HCT116 (cell line): ENCODE measurements around the gene EP300. TPM values are rescaled to one million over a fixed set of nuclear protein-coding genes. Genes with fewer than 3 reads are reported as not detected.

ENCODE experiments used
- ATAC-seq: fragments of 200-7000 bp; cut with Tn5 transposase; 2 replicates; pipeline ENCODE4 v1.9.1; 2020; ENCODE audit warnings: mild to moderate bottlenecking, moderate library complexity
- BruUV-seq: library from RNA; stranded (reverse); fragments of 400-500 nt; replicated peaks from 2 replicates; lab custom pipeline; 2021; lab: Mats Ljungman, UMichigan
- CTCF ChIA-PET: fragments of 300-600 bp; sonication (Branson Sonifier 250); formaldehyde crosslinking; loops from one replicate; lab custom pipeline; 2021; ENCODE audit warnings: antibody characterized with exemption; lab: Charles Lee
- POLR2A ChIA-PET: fragments of 300-600, 350-600 bp; sonication (Branson Sonifier 250); formaldehyde crosslinking; loops from one replicate; lab custom pipeline; 2021; ENCODE audit warnings: antibody characterized with exemption; lab: Charles Lee
- RAD21 ChIA-PET, 2 experiments: fragments of 300-600 bp; sonication (Branson Sonifier 250); formaldehyde crosslinking; loops; one replicate each; lab custom pipeline; 2023; ENCODE audit warnings: low total read pairs in 2 of 2; ENCODE audit not compliant: uncharacterized antibody in 2 of 2, unreplicated experiment in 2 of 2, low non-redundant PET in 1 of 2; lab: Charles Lee
- DNase-seq: peaks from one replicate; pipeline ENCODE4 v3.0.0-alpha.2; 2010; ENCODE audit warnings: low read depth, low spot score
- H2AFZ ChIP-seq: fragments of 200-600 bp; shearing (Covaris generic), sonication (generic); 2 replicates; pipeline ENCODE4 v1.6.1; 2017; ENCODE audit warnings: low read depth, mixed run types, mixed read lengths, antibody characterized with exemption, low read length; ENCODE audit not compliant: poor library complexity, severe bottlenecking
- H3K27ac ChIP-seq: 2 replicates; pipeline ENCODE4 v1.5.1; 2012; ENCODE audit warnings: low read depth, low read length
- H3K27me3 ChIP-seq: fragments of 200-600 bp; sonication (generic); 2 replicates; pipeline ENCODE4 v1.6.1; 2016; ENCODE audit warnings: mixed run types, low read length, mixed read lengths; ENCODE audit not compliant: insufficient read depth
- H3K36me3 ChIP-seq, 2 experiments: fragments of 200-500 bp in 1 of 2; fragments of 200-600 bp in 1 of 2; sonication (Bioruptor generic) in 1 of 2; sonication (generic) in 1 of 2; 2 replicates each; pipeline versions ENCODE4 v1.5.1 to v1.6.1; 2014 to 2016; ENCODE audit warnings: low read length in 2 of 2, inconsistent platforms in 1 of 2, mixed read lengths in 1 of 2, mixed run types in 1 of 2; ENCODE audit not compliant: insufficient read depth in 2 of 2, control insufficient read depth in 1 of 2
- H3K4me1 ChIP-seq, 2 experiments: fragments of 200-600 bp in 1 of 2; sonication (generic) in 1 of 2; 2 replicates each; pipeline versions ENCODE4 v1.5.1 to v1.6.1; 2012 to 2017; ENCODE audit warnings: low read length in 2 of 2, inconsistent platforms in 1 of 2, mild to moderate bottlenecking in 1 of 2, mixed read lengths in 1 of 2, mixed run types in 1 of 2, moderate library complexity in 1 of 2; ENCODE audit not compliant: insufficient read depth in 2 of 2, control insufficient read depth in 1 of 2
- H3K4me2 ChIP-seq: fragments of 200-600 bp; sonication (generic); 2 replicates; pipeline ENCODE4 v1.6.1; 2017; ENCODE audit warnings: mixed run types, low read length, mixed read lengths
- H3K4me3 ChIP-seq, 2 experiments: fragments of 200-600 bp in 1 of 2; sonication (generic) in 1 of 2; replicated peaks in 1 of 2; 2 replicates each; pipeline ENCODE4 v1.5.1; 2011 to 2016; ENCODE audit warnings: low read length in 2 of 2, control low read depth in 1 of 2, low read depth in 1 of 2, mild to moderate bottlenecking in 1 of 2, mixed read lengths in 1 of 2, mixed run types in 1 of 2
- H3K79me2 ChIP-seq: fragments of 200-600 bp; sonication (generic); 2 replicates; pipeline ENCODE4 v1.6.1; 2017; ENCODE audit warnings: mild to moderate bottlenecking, mixed run types, low read length, moderate library complexity, mixed read lengths; ENCODE audit not compliant: insufficient read depth
- H3K9ac ChIP-seq: fragments of 200-600 bp; sonication (generic); 2 replicates; pipeline ENCODE4 v1.6.1; 2016; ENCODE audit warnings: low read length, mixed read lengths
- H3K9me2 ChIP-seq: fragments of 200-600 bp; sonication (generic), shearing (Covaris generic); 2 replicates; pipeline ENCODE4 v1.6.1; 2017; ENCODE audit warnings: mixed run types, mild to moderate bottlenecking, moderate library complexity; ENCODE audit not compliant: insufficient read depth
- H3K9me3 ChIP-seq, 2 experiments: fragments of 200-500 bp in 1 of 2; fragments of 200-600 bp in 1 of 2; sonication (Bioruptor generic) in 1 of 2; sonication (generic) in 1 of 2; 2 replicates each; pipeline ENCODE4 v1.6.1; 2014 to 2017; ENCODE audit warnings: low read length in 2 of 2, mixed read lengths in 2 of 2, inconsistent platforms in 1 of 2, low read depth in 1 of 2, mild to moderate bottlenecking in 1 of 2, mixed run types in 1 of 2, moderate library complexity in 1 of 2; ENCODE audit not compliant: control insufficient read depth in 1 of 2, insufficient read depth in 1 of 2
- H4K20me1 ChIP-seq: fragments of 200-600 bp; sonication (generic), shearing (Covaris generic); 2 replicates; pipeline ENCODE4 v1.6.1; 2017; ENCODE audit warnings: mixed run types, mild to moderate bottlenecking, moderate library complexity; ENCODE audit not compliant: insufficient read depth
- CEBPB ChIP-seq: IDR thresholded peaks from 2 replicates; pipeline ENCODE4 v1.6.1; 2012; ENCODE audit warnings: low read depth
- CTCF ChIP-seq, 3 experiments: fragments of 200-600 bp in 1 of 3; sonication (generic) in 1 of 3; IDR thresholded peaks in 2 of 3; conservative IDR thresholded peaks in 1 of 3; 2 replicates each; pipeline ENCODE4 v1.5.1; 2012 to 2017; ENCODE audit warnings: low read depth in 2 of 3, low read length in 2 of 3, antibody characterized with exemption in 1 of 3, borderline replicate concordance in 1 of 3, control low read depth in 1 of 3, mild to moderate bottlenecking in 1 of 3, mixed read lengths in 1 of 3, mixed run types in 1 of 3, moderate library complexity in 1 of 3; ENCODE audit not compliant: insufficient read depth in 1 of 3
- SIN3A ChIP-seq: IDR thresholded peaks from 2 replicates; pipeline ENCODE4 v1.6.1; 2012; ENCODE audit warnings: low read depth
- SP1 ChIP-seq: IDR thresholded peaks from 2 replicates; pipeline ENCODE4 v1.6.1; 2012; ENCODE audit warnings: low read depth
- ZBTB33 ChIP-seq: IDR thresholded peaks from 2 replicates; pipeline ENCODE4 v1.6.1; 2011; ENCODE audit warnings: mild to moderate bottlenecking, low read length, moderate library complexity; ENCODE audit not compliant: insufficient replicate concordance; ENCODE audit errors: extremely low read depth
- ZFX ChIP-seq: fragments of 450-650 bp; IDR thresholded peaks from 2 replicates; pipeline ENCODE4 v1.6.1; 2017
- intact Hi-C: fragments of 100-400 bp; cut with micrococcal nuclease; formaldehyde crosslinking; loops from 2 replicates; pipeline ENCODE4 v1.10.0; 2022
- total RNA-seq: library from RNA; stranded (reverse); gene quantifications from one replicate; pipeline ENCODE4 v1.2.1, GENCODE V29; 2021; ENCODE audit not compliant: unreplicated experiment
- TF ChIP-seq, protein P1 (sequence below): IDR thresholded peaks from 2 replicates; pipeline ENCODE4 v1.6.1; 2012; ENCODE audit warnings: low read depth

EP300 gene
- total RNA-seq, 1 experiment from 2014 or later, result 38.8 TPM

DNA sequence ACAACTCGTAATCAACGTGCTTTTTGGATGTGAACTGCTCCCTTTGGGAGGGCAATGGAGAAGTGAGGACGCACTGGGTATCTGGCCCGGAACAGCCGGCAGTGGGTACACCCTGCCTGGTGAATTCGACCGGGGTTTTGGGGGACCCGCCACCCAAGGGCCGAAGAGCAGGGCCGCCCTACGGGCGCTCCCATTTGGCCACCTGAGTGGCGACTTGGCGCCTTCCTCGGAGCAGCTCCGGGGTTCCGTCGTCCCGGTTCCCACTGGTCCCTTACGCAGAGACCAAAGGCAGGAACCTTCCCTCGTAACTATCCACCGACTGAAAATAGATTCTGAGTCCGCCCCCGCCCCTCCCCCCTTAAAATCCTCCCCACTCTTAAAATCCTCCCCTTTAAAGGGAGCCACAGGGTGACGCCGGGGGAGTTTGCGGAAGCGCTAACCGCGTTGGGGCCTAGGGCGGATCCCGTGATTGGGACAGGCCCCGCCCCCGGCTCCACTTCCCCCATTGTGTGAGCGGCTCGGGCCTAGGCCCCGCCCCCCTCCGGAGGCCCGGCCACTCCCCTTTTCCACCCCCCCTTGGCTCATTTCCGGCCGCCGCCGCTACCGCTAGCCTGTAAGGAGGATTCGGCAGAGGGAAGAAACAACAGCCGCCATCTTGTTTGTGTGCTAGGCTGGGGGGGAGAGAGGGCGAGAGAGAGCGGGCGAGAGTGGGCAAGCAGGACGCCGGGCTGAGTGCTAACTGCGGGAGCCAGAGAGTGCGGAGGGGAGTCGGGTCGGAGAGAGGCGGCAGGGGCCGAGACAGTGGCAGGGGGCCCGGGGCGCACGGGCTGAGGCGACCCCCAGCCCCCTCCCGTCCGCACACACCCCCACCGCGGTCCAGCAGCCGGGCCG is 1.0 kb upstream of the EP300 start (continued):
- TF ChIP-seq ZBTB33, result peak; percentile 21
- TF ChIP-seq SP1, result peak; percentile 78; the same call in 1 of the 2 replicates
- TF ChIP-seq, all 23 proteins: peak for 12

- DNase-seq, result no peak
- intact Hi-C loops, result loop anchor here (10.0 kb wide), 2 partner anchors 168 to 352 kb away; partner anchors contain the start of gene TOB2
- H3K4me2 ChIP-seq, result peak overlapping the region; percentile 81
- H2AFZ ChIP-seq, result no peak overlapping the region
- H3K36me3 ChIP-seq, result peaks cover 3 to 17% of the 10 kb centered on the region in 2 experiments; a peak in 1 of 4 replicates
- H3K9me2 ChIP-seq, result no peaks in the 10 kb centered on the region
- POLR2A ChIA-PET, result interaction anchor here (1.5 kb wide), 1 partner anchor 142 kb away, joined by 7 read pairs; the partner anchor contains the start of gene RBX1
- no TSS peak for BruUV-seq
- TF ChIP-seq SIN3A, result 0 out of 2 replicates have a peak, but pooled peaks have one; percentile 12
- TF ChIP-seq CEBPB, result peak; percentile 36; the same call in 1 of the 2 replicates
- peak; percentile 14; the same call in 1 of the 2 replicates for TF ChIP-seq ZFX
- TF ChIP-seq, protein P1, sequence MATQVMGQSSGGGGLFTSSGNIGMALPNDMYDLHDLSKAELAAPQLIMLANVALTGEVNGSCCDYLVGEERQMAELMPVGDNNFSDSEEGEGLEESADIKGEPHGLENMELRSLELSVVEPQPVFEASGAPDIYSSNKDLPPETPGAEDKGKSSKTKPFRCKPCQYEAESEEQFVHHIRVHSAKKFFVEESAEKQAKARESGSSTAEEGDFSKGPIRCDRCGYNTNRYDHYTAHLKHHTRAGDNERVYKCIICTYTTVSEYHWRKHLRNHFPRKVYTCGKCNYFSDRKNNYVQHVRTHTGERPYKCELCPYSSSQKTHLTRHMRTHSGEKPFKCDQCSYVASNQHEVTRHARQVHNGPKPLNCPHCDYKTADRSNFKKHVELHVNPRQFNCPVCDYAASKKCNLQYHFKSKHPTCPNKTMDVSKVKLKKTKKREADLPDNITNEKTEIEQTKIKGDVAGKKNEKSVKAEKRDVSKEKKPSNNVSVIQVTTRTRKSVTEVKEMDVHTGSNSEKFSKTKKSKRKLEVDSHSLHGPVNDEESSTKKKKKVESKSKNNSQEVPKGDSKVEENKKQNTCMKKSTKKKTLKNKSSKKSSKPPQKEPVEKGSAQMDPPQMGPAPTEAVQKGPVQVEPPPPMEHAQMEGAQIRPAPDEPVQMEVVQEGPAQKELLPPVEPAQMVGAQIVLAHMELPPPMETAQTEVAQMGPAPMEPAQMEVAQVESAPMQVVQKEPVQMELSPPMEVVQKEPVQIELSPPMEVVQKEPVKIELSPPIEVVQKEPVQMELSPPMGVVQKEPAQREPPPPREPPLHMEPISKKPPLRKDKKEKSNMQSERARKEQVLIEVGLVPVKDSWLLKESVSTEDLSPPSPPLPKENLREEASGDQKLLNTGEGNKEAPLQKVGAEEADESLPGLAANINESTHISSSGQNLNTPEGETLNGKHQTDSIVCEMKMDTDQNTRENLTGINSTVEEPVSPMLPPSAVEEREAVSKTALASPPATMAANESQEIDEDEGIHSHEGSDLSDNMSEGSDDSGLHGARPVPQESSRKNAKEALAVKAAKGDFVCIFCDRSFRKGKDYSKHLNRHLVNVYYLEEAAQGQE, result no peak
- no peak for TF ChIP-seq CTCF (IDR thresholded peaks at IDR 0.05 in 2 of 3, conservative IDR thresholded peaks at IDR 0.05 in 1 of 3; ENCODE audit: borderline replicate concordance in 1 of 3, insufficient read depth in 1 of 3, low read depth in 2 of 3, low read length in 2 of 3)
- H3K4me1 ChIP-seq, result peaks cover 13 to 26% of the 10 kb centered on the region in 2 experiments; a peak in 3 of 4 replicates
- H3K79me2 ChIP-seq, result peaks cover 57% of the 10 kb centered on the region
- H3K9me3 ChIP-seq, result no peaks in the 10 kb centered on the region
- ATAC-seq, result no peak
- peak overlapping the region; percentile 96 for H3K9ac ChIP-seq
- CTCF ChIA-PET, result interaction anchor here (2.4 kb wide), 1 partner anchor 170 kb away, joined by 10 read pairs; no protein-coding TSS in a partner anchor
- H3K27ac ChIP-seq, result peak overlapping the region; percentile 100
- no peaks in the 10 kb centered on the region for H3K27me3 ChIP-seq
- peaks cover 27% of the 10 kb centered on the region; the same call in 1 of the 2 replicates for H4K20me1 ChIP-seq
- RAD21 ChIA-PET, result interaction anchor here in 1 of 2 experiments (1.3 kb wide), 1 partner anchor 170 kb away, joined by 5 read pairs; no protein-coding TSS in a partner anchor
- H3K4me3 ChIP-seq, result peak overlapping the region; percentile 66 to 72
Measured at GRCh38 chr22:41092847-41093411, 537 bp downstream of the EP300 start.
